ENCODE measurements around the gene SLC27A1. TPM values are rescaled to one million over a fixed set of nuclear protein-coding genes. Genes with fewer than 3 reads are reported as not detected.
A peak's percentile ranks its signal among the peaks of the same experiment; 100 is the strongest.

SLC27A1 gene
- total and polyA plus RNA-seq, 9 of the 15 experiments (the other 6 are each of a cell fraction or from before 2014, with no cell fraction given), result 0.06 to 3.0 (median 1.1) TPM

GRCh38 chr19:17532557-17532956 is 62.2 kb downstream of the SLC27A1 start:
- CTCF ChIA-PET (ENCODE audit: low intra/inter-chr PET ratio), result no interaction called here
- no peak for FAIRE-seq
- no peak overlapping the region for H3K4me3 ChIP-seq

More at GRCh38 chr19:17532557-17532956, 62.2 kb downstream of the SLC27A1 start:
- Histone ChIP-seq H3K27me3 (ENCODE audit: control insufficient read depth in 2 of 2, insufficient read depth in 2 of 2, low read length in 2 of 2) (peaks cover 4 to 18% of the 10 kb centered on the region in 2 experiments; a peak in 2 of 5 replicates), H3K4me2 (ENCODE audit: insufficient read depth, low read length) (no peak overlapping the region), H3K9ac (ENCODE audit: insufficient read depth in 1 of 2, low read depth in 2 of 2, low read length in 2 of 2) (peak overlapping the region in 1 of 2 experiments; percentile 56; a peak in 1 of 4 replicates), H3K9me1 (ENCODE audit: control insufficient read depth, insufficient read depth, low read length) (no peaks in the 10 kb centered on the region), H3K36me3 (ENCODE audit: control insufficient read depth, insufficient read depth, low read length) (no peaks in the 10 kb centered on the region), H2AFZ (ENCODE audit: low read depth, low read length) (no peak overlapping the region), H3K9me3 (replicated peaks; ENCODE audit: control insufficient read depth, insufficient read depth, low read depth, low read length) (no peaks in the 10 kb centered on the region), H4K20me1 (replicated peaks; ENCODE audit: control insufficient read depth, insufficient read depth, low read length) (no peaks in the 10 kb centered on the region), H3K79me2 (ENCODE audit: control insufficient read depth, insufficient read depth, low read length) (no peaks in the 10 kb centered on the region), H3K27ac (ENCODE audit: extremely low read depth, low read depth, low read length) (no peak overlapping the region), H3K4me1 (replicated peaks in 1 of 2; ENCODE audit: control insufficient read depth in 2 of 2, insufficient read depth in 2 of 2, low read length in 2 of 2) (peaks cover 0 to 14% of the 10 kb centered on the region in 2 experiments; a peak in 3 of 5 replicates)
- DNase-seq (ENCODE audit: extremely low read depth in 1 of 4, low spot score in 3 of 4), result no peak
- intact Hi-C loops (cut with micrococcal nuclease), result no loop called here
- ATAC-seq, result no peak
- POLR2A ChIA-PET, result interaction anchor here (0.6 kb wide), 1 partner anchor 687 kb away, joined by 3 read pairs; no protein-coding TSS in a partner anchor
- in situ Hi-C loops (cut with MboI), result no loop called here
- TF ChIP-seq, protein P1, sequence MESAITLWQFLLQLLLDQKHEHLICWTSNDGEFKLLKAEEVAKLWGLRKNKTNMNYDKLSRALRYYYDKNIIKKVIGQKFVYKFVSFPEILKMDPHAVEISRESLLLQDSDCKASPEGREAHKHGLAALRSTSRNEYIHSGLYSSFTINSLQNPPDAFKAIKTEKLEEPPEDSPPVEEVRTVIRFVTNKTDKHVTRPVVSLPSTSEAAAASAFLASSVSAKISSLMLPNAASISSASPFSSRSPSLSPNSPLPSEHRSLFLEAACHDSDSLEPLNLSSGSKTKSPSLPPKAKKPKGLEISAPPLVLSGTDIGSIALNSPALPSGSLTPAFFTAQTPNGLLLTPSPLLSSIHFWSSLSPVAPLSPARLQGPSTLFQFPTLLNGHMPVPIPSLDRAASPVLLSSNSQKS (CRISPR knock-in tag; IDR thresholded peaks at IDR 0.05), result no peak
- TF ChIP-seq ZNF57 (CRISPR knock-in tag; IDR thresholded peaks at IDR 0.05), result no peak
- peak; percentile 84 for TF ChIP-seq BCOR (IDR thresholded peaks at IDR 0.05)
- TF ChIP-seq, protein P2, sequence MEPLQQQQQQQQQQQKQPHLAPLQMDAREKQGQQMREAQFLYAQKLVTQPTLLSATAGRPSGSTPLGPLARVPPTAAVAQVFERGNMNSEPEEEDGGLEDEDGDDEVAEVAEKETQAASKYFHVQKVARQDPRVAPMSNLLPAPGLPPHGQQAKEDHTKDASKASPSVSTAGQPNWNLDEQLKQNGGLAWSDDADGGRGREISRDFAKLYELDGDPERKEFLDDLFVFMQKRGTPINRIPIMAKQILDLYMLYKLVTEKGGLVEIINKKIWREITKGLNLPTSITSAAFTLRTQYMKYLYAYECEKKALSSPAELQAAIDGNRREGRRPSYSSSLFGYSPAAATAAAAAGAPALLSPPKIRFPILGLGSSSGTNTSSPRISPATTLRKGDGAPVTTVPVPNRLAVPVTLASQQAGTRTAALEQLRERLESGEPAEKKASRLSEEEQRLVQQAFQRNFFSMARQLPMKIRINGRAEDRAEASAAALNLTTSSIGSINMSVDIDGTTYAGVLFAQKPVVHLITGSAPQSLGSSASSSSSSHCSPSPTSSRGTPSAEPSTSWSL (CRISPR knock-in tag; IDR thresholded peaks at IDR 0.05; ENCODE audit: borderline replicate concordance), result no peak
- TF ChIP-seq, protein P3, sequence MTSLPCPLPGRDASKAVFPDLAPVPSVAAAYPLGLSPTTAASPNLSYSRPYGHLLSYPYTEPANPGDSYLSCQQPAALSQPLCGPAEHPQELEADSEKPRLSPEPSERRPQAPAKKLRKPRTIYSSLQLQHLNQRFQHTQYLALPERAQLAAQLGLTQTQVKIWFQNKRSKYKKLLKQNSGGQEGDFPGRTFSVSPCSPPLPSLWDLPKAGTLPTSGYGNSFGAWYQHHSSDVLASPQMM (CRISPR knock-in tag; IDR thresholded peaks at IDR 0.05), result no peak
- TF ChIP-seq, protein P4, sequence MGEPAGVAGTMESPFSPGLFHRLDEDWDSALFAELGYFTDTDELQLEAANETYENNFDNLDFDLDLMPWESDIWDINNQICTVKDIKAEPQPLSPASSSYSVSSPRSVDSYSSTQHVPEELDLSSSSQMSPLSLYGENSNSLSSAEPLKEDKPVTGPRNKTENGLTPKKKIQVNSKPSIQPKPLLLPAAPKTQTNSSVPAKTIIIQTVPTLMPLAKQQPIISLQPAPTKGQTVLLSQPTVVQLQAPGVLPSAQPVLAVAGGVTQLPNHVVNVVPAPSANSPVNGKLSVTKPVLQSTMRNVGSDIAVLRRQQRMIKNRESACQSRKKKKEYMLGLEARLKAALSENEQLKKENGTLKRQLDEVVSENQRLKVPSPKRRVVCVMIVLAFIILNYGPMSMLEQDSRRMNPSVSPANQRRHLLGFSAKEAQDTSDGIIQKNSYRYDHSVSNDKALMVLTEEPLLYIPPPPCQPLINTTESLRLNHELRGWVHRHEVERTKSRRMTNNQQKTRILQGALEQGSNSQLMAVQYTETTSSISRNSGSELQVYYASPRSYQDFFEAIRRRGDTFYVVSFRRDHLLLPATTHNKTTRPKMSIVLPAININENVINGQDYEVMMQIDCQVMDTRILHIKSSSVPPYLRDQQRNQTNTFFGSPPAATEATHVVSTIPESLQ (CRISPR knock-in tag; IDR thresholded peaks at IDR 0.05), result no peak
- no peak for TF ChIP-seq GABPB2 (CRISPR knock-in tag; conservative IDR thresholded peaks at IDR 0.05)
- peak; percentile 53; the same call in 1 of the 2 replicates for TF ChIP-seq SMARCA5 (IDR thresholded peaks at IDR 0.05)
- no peak for TF ChIP-seq ZNF766 (CRISPR knock-in tag; conservative IDR thresholded peaks at IDR 0.05)
- TF ChIP-seq ZNF695 (CRISPR knock-in tag; IDR thresholded peaks at IDR 0.05), result no peak
- no peak for TF ChIP-seq ZZZ3 (IDR thresholded peaks at IDR 0.05)
- TF ChIP-seq HDAC2 (IDR thresholded peaks at IDR 0.05), result 0 out of 2 replicates have a peak, but pooled peaks have one; percentile 26
- peak; percentile 23 to 62; a peak in 2 of 4 replicates for TF ChIP-seq KDM1A (IDR thresholded peaks at IDR 0.05)
- TF ChIP-seq, protein P5, sequence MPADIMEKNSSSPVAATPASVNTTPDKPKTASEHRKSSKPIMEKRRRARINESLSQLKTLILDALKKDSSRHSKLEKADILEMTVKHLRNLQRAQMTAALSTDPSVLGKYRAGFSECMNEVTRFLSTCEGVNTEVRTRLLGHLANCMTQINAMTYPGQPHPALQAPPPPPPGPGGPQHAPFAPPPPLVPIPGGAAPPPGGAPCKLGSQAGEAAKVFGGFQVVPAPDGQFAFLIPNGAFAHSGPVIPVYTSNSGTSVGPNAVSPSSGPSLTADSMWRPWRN (IDR thresholded peaks at IDR 0.05; ENCODE audit: low read depth), result no peak
- TF ChIP-seq ZNF561 (CRISPR knock-in tag; conservative IDR thresholded peaks at IDR 0.05), result no peak
- TF ChIP-seq ZNF217 (CRISPR knock-in tag; IDR thresholded peaks at IDR 0.05), result no peak
- TF ChIP-seq RBM25 (IDR thresholded peaks at IDR 0.05; ENCODE audit: low read depth, low read length, severe bottlenecking), result peak; percentile 81
- no TSS peak for BruUV-seq (replicated peaks)
- WGBS (ENCODE audit: insufficient coverage, low coverage, missing lambda C conversion rate), result 7% methylated on average over 7 of the region's 7 CpGs
